GM19395 (cell line): ENCODE results near the gene XK.
A peak's percentile ranks its signal among the peaks of the same experiment; 100 is the strongest.
"Not testable (repeated sequence)": the region's sequence is repeated elsewhere in the genome, so short reads cannot be mapped to it uniquely, and the experiment has no call there.

Experiments used
- ATAC-seq: cut with Tn5 transposase; IDR thresholded peaks from one replicate; pipeline ENCODE4 v1.9.1; 2021; ENCODE audit warnings: mild to moderate bottlenecking, moderate library complexity; ENCODE audit not compliant: unreplicated experiment

Gene XK, protein sequence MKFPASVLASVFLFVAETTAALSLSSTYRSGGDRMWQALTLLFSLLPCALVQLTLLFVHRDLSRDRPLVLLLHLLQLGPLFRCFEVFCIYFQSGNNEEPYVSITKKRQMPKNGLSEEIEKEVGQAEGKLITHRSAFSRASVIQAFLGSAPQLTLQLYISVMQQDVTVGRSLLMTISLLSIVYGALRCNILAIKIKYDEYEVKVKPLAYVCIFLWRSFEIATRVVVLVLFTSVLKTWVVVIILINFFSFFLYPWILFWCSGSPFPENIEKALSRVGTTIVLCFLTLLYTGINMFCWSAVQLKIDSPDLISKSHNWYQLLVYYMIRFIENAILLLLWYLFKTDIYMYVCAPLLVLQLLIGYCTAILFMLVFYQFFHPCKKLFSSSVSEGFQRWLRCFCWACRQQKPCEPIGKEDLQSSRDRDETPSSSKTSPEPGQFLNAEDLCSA

DNA sequence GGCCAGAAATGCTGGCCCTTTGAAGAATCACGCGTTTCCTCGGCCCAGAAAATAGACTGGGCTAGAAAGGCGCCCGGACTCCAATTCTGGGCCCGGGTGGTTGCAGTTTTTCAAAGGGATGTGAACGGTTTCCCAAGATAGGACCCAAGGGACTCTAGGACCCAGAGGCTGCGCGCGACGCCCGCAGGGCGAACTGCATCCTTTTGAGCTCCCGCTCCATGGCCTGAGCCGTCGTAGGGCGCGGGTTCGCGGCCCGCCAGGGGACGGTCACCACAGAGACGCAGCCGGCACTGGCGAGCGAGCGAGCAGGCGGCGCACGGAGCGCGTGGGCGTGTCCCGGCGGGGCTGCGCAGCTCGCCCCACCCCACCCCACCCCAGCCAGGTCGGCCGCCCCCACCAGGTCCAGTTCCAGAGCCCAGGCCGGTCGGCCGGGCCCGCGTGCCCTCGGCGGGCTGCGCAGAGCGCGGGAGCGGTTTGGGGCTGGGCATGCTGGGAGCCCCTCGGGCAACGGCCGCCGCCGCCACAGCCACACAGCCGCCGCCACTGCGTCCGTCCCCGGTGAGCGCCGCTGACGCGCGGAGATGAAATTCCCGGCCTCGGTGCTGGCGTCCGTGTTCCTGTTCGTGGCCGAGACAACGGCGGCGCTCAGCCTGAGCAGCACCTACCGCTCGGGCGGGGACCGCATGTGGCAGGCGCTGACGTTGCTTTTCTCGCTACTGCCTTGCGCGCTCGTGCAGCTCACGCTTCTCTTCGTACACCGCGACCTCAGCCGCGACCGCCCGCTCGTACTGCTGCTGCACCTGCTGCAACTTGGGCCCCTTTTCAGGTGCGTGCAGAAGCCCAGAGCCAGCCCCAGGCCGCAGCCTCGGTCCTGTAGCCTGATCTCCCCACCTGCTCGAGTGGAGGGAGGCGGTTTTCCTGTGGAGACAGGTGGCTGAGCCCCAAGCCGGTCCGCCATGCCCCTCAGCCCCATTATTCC is at the start of gene XK:
Gene XK (plus strand): TSS at position 411 of the 979 bp plus-strand sequence. CDS start 171 bp downstream, at position 582.
- ATAC-seq = peak; percentile 67

DNA sequence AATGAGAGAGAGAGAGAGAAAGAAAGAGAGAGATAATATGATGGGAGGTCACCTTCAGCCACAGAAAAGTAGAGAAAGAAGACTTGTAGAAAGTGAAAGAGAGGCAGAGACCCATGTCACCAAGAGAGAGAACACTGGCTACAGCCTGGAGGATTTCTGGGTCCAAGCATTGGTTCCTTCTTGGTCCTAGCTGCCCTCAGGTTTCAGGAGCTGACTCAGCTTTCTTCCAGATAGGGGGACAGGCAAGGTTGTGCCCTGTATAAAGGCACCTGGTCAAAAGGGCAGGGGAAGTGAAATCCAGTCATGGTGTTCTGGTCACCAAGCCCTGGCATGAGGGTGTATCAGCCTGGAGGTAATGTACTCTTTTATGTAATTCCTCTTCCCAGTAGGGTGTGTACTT is 47.5 kb upstream of the XK start:
- no peak for ATAC-seq

DNA sequence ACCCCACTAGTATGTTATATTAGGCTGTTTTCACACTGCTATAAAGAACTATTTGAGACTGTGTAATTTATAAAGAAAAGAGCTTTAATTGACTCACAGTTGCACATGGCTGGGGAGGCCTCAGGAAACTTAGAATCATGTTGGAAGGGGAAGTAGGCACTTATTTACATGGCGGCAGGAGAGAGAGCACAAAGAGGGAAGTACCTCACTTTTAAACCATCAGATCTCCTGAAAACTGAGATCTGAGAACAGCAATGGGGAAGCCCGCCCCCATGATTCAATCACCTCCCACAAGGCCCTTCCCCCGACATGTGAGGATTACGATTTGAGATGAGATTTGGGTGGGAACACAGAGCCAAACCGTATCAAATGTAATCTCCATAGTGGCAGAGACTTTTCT is 45.4 kb upstream of the XK start:
- ATAC-seq = no peak

DNA sequence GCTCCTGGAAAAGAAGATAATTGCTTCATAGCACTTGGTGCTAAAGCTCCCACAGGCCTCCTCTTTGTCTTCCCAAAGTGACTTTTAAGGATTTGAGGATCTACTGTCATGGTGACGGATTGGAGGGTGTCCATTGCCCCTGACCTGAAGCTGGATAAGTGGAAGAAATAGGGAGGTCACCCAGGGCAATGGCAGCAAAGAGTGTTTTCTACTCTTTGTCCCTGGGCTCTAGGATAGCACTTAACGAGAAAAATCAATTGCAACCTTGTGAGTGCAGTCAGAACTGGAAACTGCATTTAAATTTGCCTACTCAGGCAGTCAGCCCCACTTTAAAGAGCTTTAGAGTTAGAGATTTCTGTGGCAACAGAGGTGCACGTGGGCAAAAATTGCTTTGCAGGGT is 43.7 kb upstream of the XK start:
- no peak for ATAC-seq

DNA sequence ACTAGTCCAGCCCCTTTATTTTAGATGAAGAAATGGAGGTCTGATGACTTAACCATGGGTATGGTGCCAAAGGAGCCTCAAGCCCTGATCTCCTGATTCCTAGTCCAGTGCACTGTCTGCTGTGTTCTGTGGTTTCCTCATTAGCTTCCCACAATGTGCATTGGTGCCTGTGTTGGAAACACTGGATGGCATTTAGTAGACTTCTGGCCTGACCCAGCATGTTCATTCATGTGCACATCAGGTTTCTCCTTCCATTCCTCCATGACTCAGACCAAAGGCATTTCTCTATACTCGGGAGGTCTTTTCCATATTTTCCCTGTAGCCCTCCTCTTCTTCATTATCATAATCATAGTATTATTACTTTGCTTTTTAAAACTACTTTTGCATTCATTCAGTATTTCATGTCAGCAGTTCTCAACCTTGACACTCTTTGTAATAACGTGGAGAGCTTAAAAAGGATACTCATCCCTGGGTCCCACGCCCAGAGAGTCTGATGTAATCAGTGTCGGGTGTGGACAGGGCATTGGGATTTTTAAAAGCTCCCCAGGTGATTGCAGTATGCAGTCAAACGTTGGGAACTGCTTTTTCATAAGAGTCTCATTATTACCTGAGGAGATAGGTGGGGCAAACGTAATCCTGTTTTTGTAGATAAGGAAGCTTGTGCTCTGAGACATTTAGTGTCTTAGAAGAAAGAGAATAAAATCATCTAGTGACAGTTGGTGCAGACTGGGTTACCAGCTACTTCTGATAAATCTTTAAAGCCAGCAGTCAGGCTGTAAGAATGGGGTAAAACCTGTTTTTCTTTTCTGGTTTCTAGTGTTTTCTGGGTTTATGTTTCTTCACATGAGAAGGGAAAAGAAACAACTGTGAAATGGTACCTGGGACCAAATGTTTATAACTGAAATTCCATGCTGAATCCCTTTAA is 40.9 kb upstream of the XK start:
- ATAC-seq = no peak

DNA sequence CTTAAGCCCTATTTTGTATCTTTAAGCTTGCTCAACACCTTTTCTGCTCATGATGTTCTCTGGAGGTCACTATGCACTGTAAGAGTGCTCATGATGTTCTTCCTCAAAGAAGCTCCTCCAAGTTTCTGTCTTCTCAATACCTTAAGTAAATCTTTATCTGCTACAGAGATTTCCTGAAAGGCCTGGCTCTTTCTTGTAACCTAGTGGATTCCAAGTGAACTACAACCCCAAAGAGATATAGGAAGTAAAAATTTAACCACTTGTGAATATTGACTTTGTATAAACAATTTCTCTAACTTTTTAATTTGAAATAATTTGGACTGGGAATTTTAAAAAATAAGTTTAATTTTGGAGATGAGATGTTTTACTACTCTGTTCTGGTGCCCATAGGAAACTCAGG is 39.3 kb upstream of the XK start:
- ATAC-seq = no peak

DNA sequence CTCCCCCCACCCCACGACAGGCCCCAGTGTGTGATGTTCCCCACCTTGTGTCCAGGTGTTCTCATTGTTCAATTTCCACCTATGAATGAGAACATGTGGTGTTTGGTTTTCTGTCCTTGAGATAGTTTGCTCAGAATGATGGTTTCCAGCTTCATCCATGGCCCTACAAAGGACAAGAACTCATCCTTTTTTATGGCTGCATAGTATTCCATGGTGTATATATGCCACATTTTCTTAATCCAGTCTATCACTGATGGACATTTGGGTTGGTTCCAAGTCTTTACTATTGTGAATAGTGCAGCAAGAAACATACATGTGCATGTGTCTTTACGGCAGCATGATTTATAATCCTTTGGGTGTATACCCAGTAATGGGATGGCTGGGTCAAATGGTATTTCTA is 34.7 kb upstream of the XK start:
- not testable (repeated sequence) for ATAC-seq

DNA sequence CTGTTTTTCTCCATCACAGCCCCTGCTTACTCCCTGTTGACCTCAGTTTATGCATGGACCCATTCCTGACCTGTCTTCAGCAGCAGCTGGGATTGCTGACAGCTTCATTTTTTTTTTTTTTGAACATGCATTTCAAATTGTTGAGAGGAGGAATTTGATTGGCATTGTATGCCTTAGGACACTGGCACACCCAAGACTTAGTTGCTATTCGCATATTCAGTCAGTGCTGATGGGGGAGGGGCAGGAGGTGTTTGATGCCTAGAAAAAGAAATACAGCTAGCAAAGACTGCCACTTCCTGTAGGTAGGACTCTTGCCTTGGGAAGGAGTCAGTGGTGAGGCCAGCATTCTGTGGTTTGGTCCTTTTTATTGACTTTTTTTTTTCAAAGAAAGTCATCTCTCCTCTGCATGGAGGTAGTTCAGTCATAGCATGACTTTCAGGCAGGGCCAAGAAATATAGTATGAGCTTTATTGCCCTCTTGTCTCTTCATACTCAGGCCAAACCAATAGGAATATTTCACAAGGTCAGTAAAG is 33.6 kb upstream of the XK start:
- ATAC-seq = no peak

DNA sequence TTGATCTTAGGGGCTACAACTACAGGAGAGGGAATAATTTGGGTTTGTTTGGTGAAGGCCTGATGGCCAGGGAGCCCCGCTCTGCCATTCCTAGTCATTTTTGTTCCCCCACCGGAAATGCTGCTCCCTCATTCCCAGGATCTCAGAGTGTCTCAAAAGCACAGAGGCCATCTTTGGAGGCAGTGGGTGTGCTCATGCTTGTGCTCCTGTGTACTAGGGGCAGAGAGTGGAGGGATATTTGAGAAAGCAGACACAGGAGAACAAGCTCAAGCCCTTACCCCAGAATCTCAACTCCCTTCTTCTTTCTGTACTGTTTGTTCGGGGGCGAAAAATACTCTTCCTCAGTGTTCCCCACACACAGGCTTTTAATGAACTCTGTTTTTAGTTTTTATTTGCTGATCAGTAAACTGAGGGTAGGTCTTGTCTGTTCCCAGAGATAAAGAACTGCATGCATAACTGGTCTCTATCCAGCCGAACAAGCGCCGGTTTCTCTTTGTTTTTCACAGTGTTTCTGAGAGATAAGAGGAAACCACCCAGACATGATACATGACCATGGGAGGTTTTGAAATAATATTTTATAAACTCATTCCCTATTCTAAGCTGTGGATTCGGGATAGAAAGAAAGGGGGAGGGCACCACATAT is 32.9 kb upstream of the XK start:
- ATAC-seq = no peak

DNA sequence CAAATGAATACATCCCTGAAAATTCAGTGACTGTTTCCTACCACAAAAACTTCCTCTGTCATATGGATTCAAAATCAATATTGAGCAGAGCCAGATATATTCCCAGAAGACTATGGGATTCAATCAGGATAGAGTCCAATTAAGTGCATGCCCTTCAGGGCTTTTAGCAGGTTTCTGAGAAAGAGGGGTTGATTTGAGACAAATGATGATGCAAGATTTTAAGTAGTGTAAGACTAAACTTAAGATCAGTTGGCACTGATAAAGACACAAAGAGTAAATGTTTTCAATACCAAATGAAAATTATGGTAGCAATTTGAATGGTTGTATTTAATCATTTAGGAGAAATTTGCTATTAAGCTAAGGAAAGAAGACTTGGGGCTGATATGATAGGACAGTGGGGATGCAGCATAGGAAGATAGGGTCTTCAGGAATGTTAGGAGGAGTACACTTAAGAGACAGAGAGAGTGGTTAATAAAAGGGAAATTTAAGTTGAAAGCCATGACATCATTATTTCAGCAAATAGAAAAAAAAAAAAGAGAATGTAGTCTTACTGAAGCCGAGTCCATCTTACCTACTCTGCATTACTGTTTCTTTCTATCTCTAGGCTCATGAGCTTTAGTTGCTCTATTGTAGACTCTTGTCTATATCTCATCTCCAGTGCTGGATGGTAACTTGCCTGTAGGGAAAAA is 32.0 kb upstream of the XK start:
- no peak for ATAC-seq

DNA sequence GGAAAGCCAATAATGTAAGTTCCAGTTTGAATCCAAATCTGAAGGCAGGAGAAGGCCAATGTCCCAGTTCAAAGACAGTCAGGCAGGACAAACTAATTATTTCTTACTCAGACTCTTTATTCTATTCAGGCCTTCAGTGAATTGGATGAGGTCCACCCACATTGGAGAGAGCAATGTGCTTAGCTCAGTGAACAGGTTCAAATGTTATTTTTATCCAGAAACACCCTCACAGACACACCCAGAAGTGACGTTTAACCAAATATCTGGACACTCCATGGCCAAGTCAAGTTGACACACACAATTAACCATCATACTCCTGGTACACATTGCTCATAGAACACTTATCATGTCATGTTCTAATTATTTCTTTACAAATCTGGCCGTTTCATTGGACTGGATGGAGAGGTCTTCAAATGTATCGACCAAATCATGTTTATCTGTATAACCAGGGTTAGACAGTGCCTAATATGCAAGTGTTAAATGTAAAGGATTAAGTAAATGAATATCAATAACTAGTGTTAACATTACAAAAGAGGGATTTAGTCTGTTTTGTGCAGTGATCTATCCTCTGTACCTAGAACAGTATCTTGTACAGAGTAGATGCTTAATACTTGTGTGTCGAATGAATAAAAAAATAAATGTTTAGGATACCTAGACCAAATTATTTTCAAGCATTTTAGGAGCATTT is 27.1 kb upstream of the XK start:
- no peak for ATAC-seq

DNA sequence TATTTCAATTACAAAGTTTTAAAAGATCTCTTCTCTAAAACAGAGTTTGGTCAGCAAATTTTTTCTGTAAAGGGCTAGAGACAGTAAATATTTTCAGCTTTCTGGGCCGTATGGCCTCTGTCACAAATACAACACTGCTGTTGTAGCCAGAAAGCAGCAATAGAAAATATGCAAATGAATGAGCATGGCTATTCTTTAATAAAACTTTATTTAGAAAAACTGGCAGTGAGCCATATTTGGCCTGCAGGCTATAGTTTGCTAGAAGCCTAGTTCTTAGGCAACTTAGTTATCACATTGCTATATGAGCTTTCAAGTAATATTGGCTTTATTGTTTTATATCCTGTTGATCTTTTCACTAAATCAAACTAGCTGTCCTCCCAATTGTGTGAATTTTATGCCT is 26.5 kb upstream of the XK start:
- ATAC-seq = no peak

DNA sequence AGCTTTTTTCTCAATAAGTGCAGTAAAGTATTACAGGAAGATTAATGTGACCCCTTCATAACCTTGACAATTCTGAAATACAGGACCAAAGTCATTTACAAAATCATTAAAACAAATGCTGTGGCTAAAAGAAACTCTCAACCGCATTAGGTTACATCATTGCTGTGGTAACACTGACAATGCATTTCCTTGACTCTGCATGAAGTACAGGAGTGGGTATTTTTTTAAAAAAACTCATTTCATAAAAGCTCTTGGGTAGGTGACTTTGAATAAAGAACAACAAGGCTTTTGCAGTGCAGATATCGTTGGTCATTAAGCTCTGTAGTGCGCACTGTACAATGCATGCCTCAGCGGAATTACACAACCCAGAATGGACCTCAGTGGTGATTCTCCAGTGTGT is 23.4 kb upstream of the XK start:
- ATAC-seq = no peak

DNA sequence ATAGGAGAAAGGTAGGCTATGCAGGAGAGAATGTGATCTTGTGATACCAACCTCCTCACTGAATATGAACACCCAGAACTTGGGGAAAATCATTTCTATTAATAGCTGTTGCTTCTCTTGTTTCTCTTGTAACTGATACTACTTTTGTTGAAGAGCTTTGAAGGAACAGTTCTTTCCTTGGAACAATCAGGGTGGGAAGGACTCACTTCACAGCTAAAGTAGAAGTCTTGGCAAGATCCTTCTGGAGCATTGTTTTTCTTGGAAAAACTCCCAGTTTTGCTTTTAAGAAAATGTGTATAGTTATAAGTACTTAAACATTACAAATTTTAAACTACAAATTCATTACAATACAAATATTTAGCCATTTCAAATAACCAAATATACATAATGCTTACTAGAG is 19.1 kb upstream of the XK start:
- no peak for ATAC-seq

DNA sequence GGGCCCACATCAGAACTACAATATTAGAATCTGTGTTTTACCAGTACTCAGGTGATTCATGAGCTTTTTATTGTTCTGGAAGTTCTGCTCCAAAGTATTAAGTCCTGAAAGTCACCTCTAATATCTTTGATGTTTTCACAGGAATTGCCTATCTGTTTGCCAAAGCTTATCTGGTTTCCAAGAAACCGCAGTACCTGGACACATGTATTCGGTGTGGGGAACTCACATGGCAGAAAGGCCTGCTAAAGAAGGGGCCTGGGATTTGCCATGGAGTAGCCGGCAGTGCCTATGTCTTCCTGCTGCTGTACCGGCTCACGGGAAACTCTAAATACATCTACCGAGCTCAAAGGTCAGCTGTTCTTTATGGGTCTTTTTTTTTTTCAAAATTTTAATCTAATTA is 18.4 kb upstream of the XK start:
- no peak for ATAC-seq

DNA sequence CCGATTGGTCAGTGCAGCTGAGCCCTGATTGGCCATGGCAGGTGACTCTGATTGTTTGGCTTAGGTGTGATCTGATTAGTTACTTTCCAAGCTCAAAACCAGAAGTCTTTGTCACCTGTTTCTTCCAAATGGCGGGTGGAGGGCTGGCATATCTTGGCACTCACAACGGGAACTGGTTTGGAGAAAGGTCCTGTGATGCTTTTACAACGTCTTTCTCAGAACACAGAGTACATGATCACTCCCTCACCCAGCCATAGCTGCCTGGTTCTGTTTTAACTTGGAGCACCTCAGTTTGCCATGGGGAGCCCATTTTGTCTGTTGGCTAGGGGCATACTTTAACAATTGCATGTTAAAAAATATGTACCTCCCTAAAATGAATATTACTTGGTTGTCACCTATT is 13.0 kb upstream of the XK start:
- ATAC-seq = no peak

DNA sequence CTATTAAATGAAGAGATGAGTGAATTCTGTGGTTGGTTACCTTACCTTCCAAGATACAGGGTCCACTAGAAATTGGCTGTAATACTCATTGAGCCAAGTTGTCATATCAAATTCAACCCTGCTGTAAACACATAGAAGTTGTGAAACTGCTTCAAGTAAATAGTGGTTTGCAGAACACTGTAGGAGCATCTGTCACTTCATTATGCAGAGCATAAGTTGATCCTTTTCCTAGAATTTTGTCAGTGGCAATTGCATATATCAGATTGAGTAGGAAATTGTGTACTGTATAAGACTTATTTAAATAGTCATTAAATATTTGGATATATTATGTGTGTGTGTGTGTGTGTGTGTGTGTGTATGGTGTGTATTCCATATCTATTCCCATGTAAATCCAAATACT is 8.8 kb upstream of the XK start:
- no peak for ATAC-seq

DNA sequence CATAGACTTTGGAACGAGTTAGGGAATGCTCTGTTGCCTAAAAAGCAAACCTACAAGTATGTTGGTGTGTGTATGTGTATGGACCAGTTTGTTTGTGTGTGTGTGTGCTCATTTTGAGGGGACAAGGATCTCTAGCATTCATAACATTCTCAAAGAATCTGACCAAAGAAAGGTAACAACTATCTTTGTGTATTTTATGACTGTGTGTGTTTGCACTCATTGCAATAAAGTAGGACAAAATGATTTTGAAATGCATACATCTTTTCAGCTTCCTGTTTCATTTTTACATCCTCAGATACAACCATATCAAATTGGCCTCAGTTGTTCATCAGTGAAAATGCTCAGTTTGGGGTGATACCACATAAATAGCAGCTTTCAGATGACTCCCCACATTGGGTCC is 8.3 kb upstream of the XK start:
- no peak for ATAC-seq

DNA sequence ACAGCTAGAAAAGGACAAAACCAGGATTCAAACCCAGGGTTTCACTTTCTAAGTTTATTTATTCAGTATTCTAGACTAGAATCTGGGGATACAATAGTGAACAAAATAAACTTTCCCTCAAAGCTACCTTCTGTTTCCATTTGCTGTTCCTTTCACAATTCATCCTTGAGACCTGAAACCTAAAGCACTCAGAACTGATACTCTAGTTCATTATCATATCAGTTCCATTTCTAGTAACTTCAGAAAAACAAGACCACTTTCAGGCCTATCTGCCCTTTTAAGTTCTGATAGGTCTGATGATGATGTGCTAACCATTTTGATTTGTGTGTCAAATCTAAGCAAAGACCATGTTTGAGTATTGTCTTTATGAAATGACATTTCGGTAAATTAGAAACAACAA is 7.8 kb upstream of the XK start:
- ATAC-seq = peak; percentile 85
